Sigmoid colon (tissue), 4 donors: ENCODE measurements around the gene ZNF326.

Experiments
- POLR2A ChIP-seq, 2 donors: fragments of 450-650 bp; IDR thresholded peaks; one replicate each; pipeline ENCODE4 v1.6.1; 2016; ENCODE audit warnings: antibody characterized with exemption in 2 of 2, mild to moderate bottlenecking in 2 of 2, moderate library complexity in 2 of 2
- POLR2AphosphoS5 ChIP-seq, 4 donors: sonication (generic); formaldehyde crosslinking; IDR thresholded peaks; one replicate each; pipeline ENCODE4 v1.6.1; 2017; ENCODE audit warnings: antibody characterized with exemption in 4 of 4
- TF ChIP-seq, protein P1 (sequence below), 4 experiments: fragments of 450-650 bp in 3 of 4; fragments of 200-600 bp in 1 of 4; IDR thresholded peaks; one replicate each; pipeline ENCODE4 v1.5.1; 2016 to 2019; ENCODE audit warnings: antibody characterized with exemption in 4 of 4, mild to moderate bottlenecking in 3 of 4, moderate library complexity in 2 of 4

DNA sequence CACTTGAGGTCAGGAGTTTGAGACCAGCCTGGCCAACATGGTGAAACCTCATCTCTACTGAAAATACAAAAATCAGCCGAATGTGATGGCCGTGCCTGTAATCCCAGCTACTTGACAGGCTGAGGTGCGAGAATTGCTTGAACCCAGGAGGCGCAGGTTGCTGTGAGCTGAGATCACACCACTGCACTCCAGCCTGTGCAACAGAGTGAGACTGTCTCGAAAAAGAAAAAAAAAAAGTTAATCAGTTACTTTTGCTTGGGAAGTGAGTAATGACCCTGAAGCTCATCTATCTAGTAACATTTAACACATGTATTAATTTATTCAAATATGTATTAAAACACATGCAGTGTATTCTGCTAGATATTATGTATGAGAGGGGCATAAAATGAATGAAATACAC, 49.4 kb downstream of the ZNF326 start:
- TF ChIP-seq POLR2A (IDR thresholded peaks at IDR 0.05) (no peak), POLR2AphosphoS5 (IDR thresholded peaks at IDR 0.05) (no peak)
- TF ChIP-seq, protein P1, sequence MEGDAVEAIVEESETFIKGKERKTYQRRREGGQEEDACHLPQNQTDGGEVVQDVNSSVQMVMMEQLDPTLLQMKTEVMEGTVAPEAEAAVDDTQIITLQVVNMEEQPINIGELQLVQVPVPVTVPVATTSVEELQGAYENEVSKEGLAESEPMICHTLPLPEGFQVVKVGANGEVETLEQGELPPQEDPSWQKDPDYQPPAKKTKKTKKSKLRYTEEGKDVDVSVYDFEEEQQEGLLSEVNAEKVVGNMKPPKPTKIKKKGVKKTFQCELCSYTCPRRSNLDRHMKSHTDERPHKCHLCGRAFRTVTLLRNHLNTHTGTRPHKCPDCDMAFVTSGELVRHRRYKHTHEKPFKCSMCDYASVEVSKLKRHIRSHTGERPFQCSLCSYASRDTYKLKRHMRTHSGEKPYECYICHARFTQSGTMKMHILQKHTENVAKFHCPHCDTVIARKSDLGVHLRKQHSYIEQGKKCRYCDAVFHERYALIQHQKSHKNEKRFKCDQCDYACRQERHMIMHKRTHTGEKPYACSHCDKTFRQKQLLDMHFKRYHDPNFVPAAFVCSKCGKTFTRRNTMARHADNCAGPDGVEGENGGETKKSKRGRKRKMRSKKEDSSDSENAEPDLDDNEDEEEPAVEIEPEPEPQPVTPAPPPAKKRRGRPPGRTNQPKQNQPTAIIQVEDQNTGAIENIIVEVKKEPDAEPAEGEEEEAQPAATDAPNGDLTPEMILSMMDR (IDR thresholded peaks at IDR 0.05), result no peak
